Measurements from ENCODE around the gene TENM3.
"Not testable (repeated sequence)": the region's sequence is repeated elsewhere in the genome, so short reads cannot be mapped to it uniquely, and the experiment has no call there.

TENM3 gene

GRCh38 chr4:182337366-182337765, 94.2 kb downstream of the TENM3 start:
- DNase-seq (ENCODE audit: low read depth, low spot score), result no peak

GRCh38 chr4:182338063-182338462, 94.9 kb downstream of the TENM3 start:
- DNase-seq (ENCODE audit: low read depth, low spot score), result no peak

DNA sequence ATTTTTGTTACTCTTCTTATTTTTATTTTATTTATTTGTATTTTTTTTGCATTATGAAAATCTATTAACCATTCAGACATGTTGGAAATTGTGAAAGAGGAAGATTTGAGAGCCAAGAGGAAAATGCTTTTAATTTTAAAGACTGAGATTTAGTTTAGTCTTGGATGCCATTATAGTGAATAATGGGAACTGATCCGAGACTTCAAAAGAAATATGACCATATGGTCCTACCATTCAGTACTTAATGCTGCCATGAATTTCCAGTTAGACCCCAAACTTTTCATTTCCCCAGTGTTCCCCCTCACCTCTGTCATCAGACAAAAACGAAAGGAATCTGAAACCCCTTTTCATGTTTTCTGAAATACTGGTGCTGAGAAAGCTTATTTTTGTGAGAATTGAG, 95.5 kb downstream of the TENM3 start:
- DNase-seq (ENCODE audit: low read depth, low spot score), result no peak

GRCh38 chr4:182339221-182339641, 96.0 kb downstream of the TENM3 start:
- DNase-seq (ENCODE audit: low read depth, low spot score), result no peak

DNA sequence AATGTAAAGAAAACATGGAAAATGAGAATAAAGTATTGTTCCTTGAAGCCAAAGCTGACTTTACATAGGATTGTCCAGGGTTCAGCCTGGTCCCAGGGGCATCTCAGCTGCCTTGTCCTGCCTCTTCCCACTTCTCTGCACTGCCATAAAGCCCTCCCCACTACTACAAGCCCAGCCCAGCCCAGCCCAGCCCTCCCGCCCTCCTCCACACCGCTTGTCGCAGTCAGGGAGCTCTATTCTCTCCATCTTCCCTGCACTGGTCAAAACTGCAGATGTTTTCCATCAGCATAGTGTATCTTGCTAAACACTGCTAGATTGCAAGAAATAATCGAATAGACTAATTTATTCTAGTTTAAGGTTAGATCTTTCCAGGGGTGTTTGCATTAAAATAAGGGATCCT, 100.3 kb downstream of the TENM3 start:
- no peak for DNase-seq (ENCODE audit: low read depth, low spot score)

- DNase-seq (ENCODE audit: low read depth, low spot score), result no peak
These were observed 101.8 kb downstream of the TENM3 start for GRCh38 chr4:182344968-182345367.

GRCh38 chr4:182346250-182346649, 103.0 kb downstream of the TENM3 start:
- DNase-seq (ENCODE audit: low read depth, low spot score), result no peak

DNA sequence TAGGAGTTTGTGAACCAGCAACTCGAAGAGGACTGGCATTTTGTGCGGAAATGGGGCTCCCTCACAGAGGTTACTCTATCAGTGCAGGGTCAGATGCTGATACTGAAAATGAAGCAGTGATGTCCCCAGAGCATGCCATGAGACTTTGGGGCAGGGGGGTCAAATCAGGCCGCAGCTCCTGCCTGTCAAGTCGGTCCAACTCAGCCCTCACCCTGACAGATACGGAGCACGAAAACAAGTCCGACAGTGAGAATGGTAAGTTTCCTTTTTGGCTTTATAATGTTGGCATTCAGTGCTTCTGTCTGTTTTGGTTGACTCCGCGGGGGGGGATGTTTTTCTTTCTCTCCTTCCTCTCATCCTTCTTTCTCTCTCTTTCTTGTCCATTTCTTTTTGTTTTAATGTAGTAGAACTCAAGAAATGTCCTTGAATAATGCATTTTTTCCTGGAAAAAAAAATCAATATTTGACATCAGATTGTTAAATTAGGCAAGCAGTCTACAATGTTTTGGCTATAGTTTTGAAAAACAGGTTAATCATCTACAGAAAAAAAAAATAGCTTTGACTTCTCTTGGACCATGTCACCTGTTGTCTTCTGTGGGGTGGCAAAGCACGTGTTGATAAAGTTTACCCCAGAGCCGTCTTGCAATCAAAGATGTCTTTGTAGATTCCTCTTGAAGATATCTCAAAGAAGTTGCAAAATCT, 103.6 kb downstream of the TENM3 start:
- DNase-seq (ENCODE audit: low read depth, low spot score), result no peak

DNA sequence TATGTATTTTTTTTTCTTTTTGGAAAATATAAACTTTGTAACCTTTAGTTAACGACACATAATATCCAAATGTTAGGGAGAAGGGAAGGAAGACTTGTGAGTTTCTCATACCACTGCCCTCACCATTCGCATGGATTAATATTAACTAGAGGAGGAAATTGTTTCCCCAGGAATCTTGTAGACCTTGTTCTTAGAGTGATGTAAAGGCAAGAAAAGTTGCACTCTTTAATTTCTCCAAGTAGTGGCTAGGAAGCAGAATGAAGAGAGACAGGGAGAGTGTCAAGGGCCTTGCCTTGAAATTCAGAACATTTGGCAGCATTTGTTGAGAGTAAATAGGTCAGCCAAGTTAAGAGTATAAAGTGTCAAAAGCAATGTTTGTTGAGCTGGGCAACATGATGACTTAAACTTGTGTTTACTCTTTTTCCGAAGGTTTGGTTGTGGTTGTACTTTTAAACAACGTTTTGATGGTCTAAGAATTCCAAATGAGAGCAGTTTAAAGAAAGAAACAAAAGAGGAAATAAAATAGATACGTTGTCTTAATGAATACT, 105.7 kb downstream of the TENM3 start:
- no peak for DNase-seq (ENCODE audit: low read depth, low spot score)

- no peak for DNase-seq (ENCODE audit: low read depth, low spot score)
These were observed 106.8 kb downstream of the TENM3 start for GRCh38 chr4:182350041-182350440.

DNA sequence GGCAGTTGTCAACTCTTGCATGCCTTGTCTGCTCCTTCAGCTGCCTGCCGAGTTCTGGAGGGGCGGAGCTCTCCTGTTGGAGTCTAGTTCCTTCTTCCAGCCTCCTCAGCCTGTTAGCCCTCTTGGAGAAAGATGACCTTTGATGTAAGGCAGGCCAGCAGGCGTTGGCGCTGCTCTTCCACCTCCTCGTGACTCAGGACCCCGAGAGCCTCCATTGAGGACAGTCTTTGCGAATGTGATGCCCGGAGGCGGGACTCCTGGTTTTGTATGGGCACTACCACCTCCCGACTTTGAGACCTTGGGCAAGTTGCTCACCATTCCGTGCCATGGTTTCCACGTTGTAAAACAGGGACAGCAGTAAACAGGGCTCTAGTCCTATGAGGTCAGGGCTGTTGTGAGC, 108.3 kb downstream of the TENM3 start:
- no peak for DNase-seq (ENCODE audit: low read depth, low spot score)

DNA sequence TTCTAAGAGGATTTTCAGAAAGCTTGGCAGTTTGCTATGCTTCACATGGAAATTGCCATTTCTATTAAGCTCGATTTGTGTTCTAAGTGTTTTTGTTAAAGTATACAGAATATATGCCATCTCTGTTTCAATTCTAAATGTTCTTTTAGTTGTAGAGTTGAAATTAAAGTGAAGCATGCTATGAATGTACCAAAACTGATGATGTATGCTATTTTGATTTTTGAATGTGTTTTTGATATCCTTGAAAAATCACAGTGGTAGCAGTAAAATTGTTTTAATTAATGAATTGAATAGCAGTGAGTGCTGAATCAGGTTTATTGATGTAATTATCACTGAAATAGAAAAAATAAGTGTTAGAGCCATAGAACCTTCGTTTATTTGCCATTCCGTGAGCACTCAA, 110.9 kb downstream of the TENM3 start:
- DNase-seq (ENCODE audit: low read depth, low spot score), result no peak

DNA sequence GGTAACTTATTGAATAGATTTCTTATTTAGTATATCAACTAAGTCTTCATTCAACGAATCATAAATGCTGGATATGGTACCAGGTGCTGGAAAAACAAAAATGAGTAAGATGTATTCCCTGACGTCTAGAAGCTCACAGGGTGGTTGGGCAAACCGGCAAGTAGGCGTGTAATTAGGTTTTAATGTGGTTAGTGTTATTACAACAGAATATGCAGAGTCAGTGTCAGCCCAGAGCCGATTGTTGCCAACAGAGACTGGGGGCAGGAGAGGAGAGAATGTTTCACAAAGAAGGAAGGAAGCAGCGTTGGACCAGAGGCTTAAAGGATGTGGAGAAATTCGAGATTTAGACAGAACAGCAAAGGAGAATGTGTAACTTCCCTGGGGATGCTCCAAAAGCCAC, 111.7 kb downstream of the TENM3 start:
- no peak for DNase-seq (ENCODE audit: low read depth, low spot score)

DNA sequence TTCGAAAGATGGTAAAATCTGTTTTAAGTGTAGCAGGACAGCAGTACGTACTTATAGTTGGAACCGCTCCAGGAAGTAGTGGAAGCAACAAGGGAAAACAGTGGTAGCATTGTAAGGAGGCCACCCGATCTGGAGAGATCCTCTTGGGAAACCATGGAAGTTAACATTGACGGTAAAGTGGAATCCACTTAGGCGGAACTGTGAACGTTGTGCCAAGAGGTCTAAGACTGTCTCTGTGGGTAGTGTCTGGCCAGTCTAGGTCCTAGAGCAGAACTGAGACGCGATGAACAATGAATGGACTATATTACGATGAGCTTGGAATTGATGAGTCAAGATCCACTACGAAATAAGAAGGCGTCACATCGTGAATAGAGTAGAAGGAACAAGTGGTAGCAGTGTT, 124.0 kb downstream of the TENM3 start:
- no peak for DNase-seq (ENCODE audit: low read depth, low spot score)

DNA sequence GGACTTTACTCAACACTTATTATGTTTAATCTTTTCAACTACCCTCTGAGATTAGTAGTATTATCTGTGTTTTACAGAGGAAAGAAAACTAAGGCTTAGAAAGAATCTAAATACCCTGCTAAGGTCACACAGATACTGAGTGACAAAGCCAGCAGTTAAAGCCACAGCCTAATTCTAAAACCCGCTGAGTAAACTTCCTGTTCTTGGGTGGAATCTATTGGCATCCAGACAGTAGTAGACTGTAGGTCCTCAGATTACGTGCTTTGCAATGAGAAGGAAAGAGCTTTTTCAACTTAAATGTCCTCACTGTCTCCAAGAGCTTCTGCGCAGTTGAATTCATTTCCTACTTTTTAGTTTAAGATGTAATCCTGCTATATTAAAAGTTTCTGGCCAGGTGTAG, 126.0 kb downstream of the TENM3 start:
- no peak for DNase-seq (ENCODE audit: low read depth, low spot score)

GRCh38 chr4:182370491-182370890, 127.3 kb downstream of the TENM3 start:
- no peak for DNase-seq (ENCODE audit: low read depth, low spot score)

GRCh38 chr4:182380771-182381181, 137.6 kb downstream of the TENM3 start:
- DNase-seq (ENCODE audit: low read depth, low spot score), result no peak

DNA sequence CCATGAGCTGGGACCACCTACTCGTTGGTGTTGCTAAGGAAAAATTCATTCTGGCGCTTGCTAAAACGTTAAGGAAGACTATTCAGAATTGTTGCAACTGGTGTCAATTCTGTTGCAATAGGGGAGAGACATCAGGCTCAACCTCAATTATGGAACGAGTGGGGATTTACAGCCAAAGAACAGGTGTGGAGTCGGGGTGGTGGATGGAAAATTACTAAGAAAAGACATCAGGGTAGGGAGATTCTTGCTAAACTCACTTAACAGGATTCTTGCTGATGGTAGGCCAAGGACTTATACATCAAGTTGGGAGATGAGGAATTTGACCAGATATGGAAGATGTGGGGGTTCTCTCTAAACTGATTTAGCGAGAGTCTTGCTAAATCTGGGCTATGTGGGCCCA, 139.7 kb downstream of the TENM3 start:
- no peak for DNase-seq (ENCODE audit: low read depth, low spot score)

DNA sequence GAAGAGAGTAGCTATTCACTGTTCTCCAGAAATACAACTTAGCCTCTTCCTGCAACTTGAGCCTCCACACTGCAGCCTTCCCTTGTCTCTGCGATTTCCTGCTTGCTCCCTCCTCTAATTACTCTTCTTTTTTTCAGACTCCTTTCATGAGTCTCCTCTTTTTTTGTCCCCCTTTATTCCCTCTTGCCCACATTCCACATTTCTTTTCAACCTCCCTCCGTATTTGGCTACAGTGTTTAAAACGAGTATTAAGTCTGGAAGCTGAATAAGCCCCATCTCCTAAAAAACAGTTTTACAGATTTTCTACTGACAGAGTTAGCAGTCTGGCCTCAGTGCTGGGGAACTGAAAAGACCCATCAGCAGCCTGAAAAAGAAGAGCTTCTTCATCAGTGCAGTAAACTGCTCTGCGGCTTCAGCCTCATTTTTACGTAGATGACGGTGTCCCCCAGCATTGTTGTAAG, 141.5 kb downstream of the TENM3 start:
- no peak for DNase-seq (ENCODE audit: low read depth, low spot score)

DNA sequence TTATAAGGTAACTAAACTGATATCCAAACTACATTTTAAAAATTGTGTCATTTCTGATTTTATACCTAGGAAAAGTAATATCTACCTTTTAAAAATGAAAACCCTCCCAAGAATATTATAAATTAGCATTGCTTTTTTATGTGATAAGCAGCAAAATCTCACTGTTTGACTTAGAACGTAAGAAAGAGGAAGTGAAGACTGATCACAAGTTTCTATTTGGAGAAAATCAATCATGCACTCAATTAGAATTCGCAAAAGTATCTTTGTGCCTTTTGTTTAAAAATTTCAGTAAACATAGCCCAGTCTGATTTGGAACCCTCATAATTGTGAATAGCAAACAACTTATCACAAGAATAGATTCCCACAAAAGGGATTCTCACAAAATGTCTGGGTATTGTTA, 142.7 kb downstream of the TENM3 start:
- no peak for DNase-seq (ENCODE audit: low read depth, low spot score)

DNA sequence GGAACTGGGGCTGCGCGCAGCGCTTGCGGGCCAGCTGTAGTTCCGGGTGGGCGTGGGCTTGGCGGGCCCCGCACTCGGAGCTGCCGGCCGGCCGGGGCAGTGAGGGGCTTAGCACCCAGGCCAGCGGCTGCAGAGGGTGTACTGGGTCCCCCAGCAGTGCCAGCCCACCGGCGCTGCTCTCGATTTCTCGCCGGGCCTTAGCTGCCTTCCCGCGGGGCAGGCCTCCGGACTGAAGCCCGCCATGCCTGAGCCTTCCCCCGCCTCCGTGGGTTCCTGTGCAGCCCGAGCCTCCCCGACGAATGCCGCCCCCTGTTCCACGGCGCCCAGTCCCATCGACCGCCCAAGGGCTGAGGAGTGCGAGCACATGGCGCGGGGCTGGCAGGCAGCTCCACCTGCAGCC, 143.4 kb downstream of the TENM3 start:
- not testable (repeated sequence) for DNase-seq (ENCODE audit: low read depth, low spot score)

DNA sequence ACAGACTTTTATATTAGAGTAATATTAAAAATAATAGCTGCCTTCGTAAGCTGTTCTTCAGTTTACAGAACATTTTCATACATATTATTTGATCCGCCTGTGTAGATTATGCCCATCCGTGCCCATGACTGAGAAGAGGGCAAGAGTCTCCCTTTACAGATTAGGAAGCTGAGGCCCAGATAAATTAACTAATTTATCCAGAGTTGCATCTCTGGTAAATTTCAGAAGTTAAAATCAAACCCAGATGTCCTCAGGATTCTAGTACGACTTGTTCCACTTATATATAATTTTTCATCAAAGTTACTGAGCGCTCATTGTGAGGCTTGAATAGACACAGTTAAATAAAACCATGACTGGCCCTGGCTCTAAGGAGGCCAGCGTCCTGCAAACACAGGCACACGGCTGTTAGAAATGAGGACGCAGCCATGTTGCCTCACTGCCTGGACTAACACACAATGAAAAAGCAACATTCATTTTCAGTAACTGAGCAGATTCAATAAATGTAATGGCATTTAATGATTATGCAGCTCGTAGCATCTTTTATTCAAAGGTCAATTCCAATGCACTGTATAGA, 148.0 kb downstream of the TENM3 start:
- DNase-seq (ENCODE audit: low read depth, low spot score), result no peak

GRCh38 chr4:182394181-182394580, 151.0 kb downstream of the TENM3 start:
- no peak for DNase-seq (ENCODE audit: low read depth, low spot score)
